HCT116 (cell line): ENCODE results near the gene ADGRD1. TPM values are rescaled to one million over a fixed set of nuclear protein-coding genes. Genes with fewer than 3 reads are reported as not detected.

Source experiments
- ATAC-seq: fragments of 200-7000 bp; cut with Tn5 transposase; 2 replicates; pipeline ENCODE4 v1.9.1; 2020; ENCODE audit warnings: mild to moderate bottlenecking, moderate library complexity
- BruUV-seq: library from RNA; stranded (reverse); fragments of 400-500 nt; replicated peaks from 2 replicates; lab custom pipeline; 2021; lab: Mats Ljungman, UMichigan
- CTCF ChIA-PET: fragments of 300-600 bp; sonication (Branson Sonifier 250); formaldehyde crosslinking; loops from one replicate; lab custom pipeline; 2021; ENCODE audit warnings: antibody characterized with exemption; lab: Charles Lee
- POLR2A ChIA-PET: fragments of 300-600, 350-600 bp; sonication (Branson Sonifier 250); formaldehyde crosslinking; loops from one replicate; lab custom pipeline; 2021; ENCODE audit warnings: antibody characterized with exemption; lab: Charles Lee
- RAD21 ChIA-PET, 2 experiments: fragments of 300-600 bp; sonication (Branson Sonifier 250); formaldehyde crosslinking; loops; one replicate each; lab custom pipeline; 2023; ENCODE audit warnings: low total read pairs in 2 of 2; ENCODE audit not compliant: uncharacterized antibody in 2 of 2, unreplicated experiment in 2 of 2, low non-redundant PET in 1 of 2; lab: Charles Lee
- DNase-seq: peaks from one replicate; pipeline ENCODE4 v3.0.0-alpha.2; 2010; ENCODE audit warnings: low read depth, low spot score
- H2AFZ ChIP-seq: fragments of 200-600 bp; shearing (Covaris generic), sonication (generic); 2 replicates; pipeline ENCODE4 v1.6.1; 2017; ENCODE audit warnings: low read depth, mixed run types, mixed read lengths, antibody characterized with exemption, low read length; ENCODE audit not compliant: poor library complexity, severe bottlenecking
- H3K27ac ChIP-seq: 2 replicates; pipeline ENCODE4 v1.5.1; 2012; ENCODE audit warnings: low read depth, low read length
- H3K27me3 ChIP-seq: fragments of 200-600 bp; sonication (generic); 2 replicates; pipeline ENCODE4 v1.6.1; 2016; ENCODE audit warnings: mixed run types, low read length, mixed read lengths; ENCODE audit not compliant: insufficient read depth
- H3K36me3 ChIP-seq, 2 experiments: fragments of 200-500 bp in 1 of 2; fragments of 200-600 bp in 1 of 2; sonication (Bioruptor generic) in 1 of 2; sonication (generic) in 1 of 2; 2 replicates each; pipeline versions ENCODE4 v1.5.1 to v1.6.1; 2014 to 2016; ENCODE audit warnings: low read length in 2 of 2, inconsistent platforms in 1 of 2, mixed read lengths in 1 of 2, mixed run types in 1 of 2; ENCODE audit not compliant: insufficient read depth in 2 of 2, control insufficient read depth in 1 of 2
- H3K4me1 ChIP-seq, 2 experiments: fragments of 200-600 bp in 1 of 2; sonication (generic) in 1 of 2; 2 replicates each; pipeline versions ENCODE4 v1.5.1 to v1.6.1; 2012 to 2017; ENCODE audit warnings: low read length in 2 of 2, inconsistent platforms in 1 of 2, mild to moderate bottlenecking in 1 of 2, mixed read lengths in 1 of 2, mixed run types in 1 of 2, moderate library complexity in 1 of 2; ENCODE audit not compliant: insufficient read depth in 2 of 2, control insufficient read depth in 1 of 2
- H3K4me2 ChIP-seq: fragments of 200-600 bp; sonication (generic); 2 replicates; pipeline ENCODE4 v1.6.1; 2017; ENCODE audit warnings: mixed run types, low read length, mixed read lengths
- H3K4me3 ChIP-seq, 2 experiments: fragments of 200-600 bp in 1 of 2; sonication (generic) in 1 of 2; replicated peaks in 1 of 2; 2 replicates each; pipeline ENCODE4 v1.5.1; 2011 to 2016; ENCODE audit warnings: low read length in 2 of 2, control low read depth in 1 of 2, low read depth in 1 of 2, mild to moderate bottlenecking in 1 of 2, mixed read lengths in 1 of 2, mixed run types in 1 of 2
- H3K79me2 ChIP-seq: fragments of 200-600 bp; sonication (generic); 2 replicates; pipeline ENCODE4 v1.6.1; 2017; ENCODE audit warnings: mild to moderate bottlenecking, mixed run types, low read length, moderate library complexity, mixed read lengths; ENCODE audit not compliant: insufficient read depth
- H3K9ac ChIP-seq: fragments of 200-600 bp; sonication (generic); 2 replicates; pipeline ENCODE4 v1.6.1; 2016; ENCODE audit warnings: low read length, mixed read lengths
- H3K9me2 ChIP-seq: fragments of 200-600 bp; sonication (generic), shearing (Covaris generic); 2 replicates; pipeline ENCODE4 v1.6.1; 2017; ENCODE audit warnings: mixed run types, mild to moderate bottlenecking, moderate library complexity; ENCODE audit not compliant: insufficient read depth
- H3K9me3 ChIP-seq, 2 experiments: fragments of 200-500 bp in 1 of 2; fragments of 200-600 bp in 1 of 2; sonication (Bioruptor generic) in 1 of 2; sonication (generic) in 1 of 2; 2 replicates each; pipeline ENCODE4 v1.6.1; 2014 to 2017; ENCODE audit warnings: low read length in 2 of 2, mixed read lengths in 2 of 2, inconsistent platforms in 1 of 2, low read depth in 1 of 2, mild to moderate bottlenecking in 1 of 2, mixed run types in 1 of 2, moderate library complexity in 1 of 2; ENCODE audit not compliant: control insufficient read depth in 1 of 2, insufficient read depth in 1 of 2
- H4K20me1 ChIP-seq: fragments of 200-600 bp; sonication (generic), shearing (Covaris generic); 2 replicates; pipeline ENCODE4 v1.6.1; 2017; ENCODE audit warnings: mixed run types, mild to moderate bottlenecking, moderate library complexity; ENCODE audit not compliant: insufficient read depth
- ATF3 ChIP-seq: IDR thresholded peaks from 2 replicates; pipeline ENCODE4 v1.6.1; 2012
- CEBPB ChIP-seq: IDR thresholded peaks from 2 replicates; pipeline ENCODE4 v1.6.1; 2012; ENCODE audit warnings: low read depth
- CTCF ChIP-seq, 3 experiments: fragments of 200-600 bp in 1 of 3; sonication (generic) in 1 of 3; IDR thresholded peaks in 2 of 3; conservative IDR thresholded peaks in 1 of 3; 2 replicates each; pipeline ENCODE4 v1.5.1; 2012 to 2017; ENCODE audit warnings: low read depth in 2 of 3, low read length in 2 of 3, antibody characterized with exemption in 1 of 3, borderline replicate concordance in 1 of 3, control low read depth in 1 of 3, mild to moderate bottlenecking in 1 of 3, mixed read lengths in 1 of 3, mixed run types in 1 of 3, moderate library complexity in 1 of 3; ENCODE audit not compliant: insufficient read depth in 1 of 3
- EGR1 ChIP-seq: IDR thresholded peaks from 2 replicates; pipeline ENCODE4 v1.6.1; 2012; ENCODE audit warnings: low read depth
- EZH2phosphoT487 ChIP-seq: fragments of 200-600 bp; IDR thresholded peaks from 2 replicates; pipeline ENCODE4 v1.6.1; 2018; ENCODE audit warnings: antibody characterized with exemption, borderline replicate concordance
- JUND ChIP-seq: IDR thresholded peaks from 2 replicates; pipeline ENCODE4 v1.6.1; 2012
- POLR2A ChIP-seq: IDR thresholded peaks from 2 replicates; pipeline ENCODE4 v1.7.0; 2011; ENCODE audit warnings: borderline replicate concordance; ENCODE audit not compliant: insufficient read depth, insufficient read length; ENCODE audit errors: extremely low read depth
- POLR2AphosphoS5 ChIP-seq: IDR thresholded peaks from 2 replicates; pipeline ENCODE4 v1.6.1; 2011; ENCODE audit warnings: mild to moderate bottlenecking, low read depth, low read length, moderate library complexity
- RAD21 ChIP-seq: IDR thresholded peaks from 2 replicates; pipeline ENCODE4 v1.6.1; 2012; ENCODE audit warnings: low read depth, mild to moderate bottlenecking
- REST ChIP-seq: IDR thresholded peaks from 2 replicates; pipeline ENCODE4 v1.6.1; 2012; ENCODE audit warnings: low read depth
- SIN3A ChIP-seq: IDR thresholded peaks from 2 replicates; pipeline ENCODE4 v1.6.1; 2012; ENCODE audit warnings: low read depth
- SRF ChIP-seq: IDR thresholded peaks from 2 replicates; pipeline ENCODE4 v1.6.1; 2012; ENCODE audit warnings: low read depth
- YY1 ChIP-seq: IDR thresholded peaks from 2 replicates; pipeline ENCODE4 v1.6.1; 2011; ENCODE audit warnings: low read length, low read depth, moderate library complexity, mild to moderate bottlenecking; ENCODE audit not compliant: insufficient replicate concordance; ENCODE audit errors: extremely low read depth
- ZFX ChIP-seq: fragments of 450-650 bp; IDR thresholded peaks from 2 replicates; pipeline ENCODE4 v1.6.1; 2017
- ZNF274 ChIP-seq: fragments of 200-500 bp; sonication (Bioruptor generic); IDR thresholded peaks from 2 replicates; pipeline ENCODE4 v1.6.1; 2014; ENCODE audit warnings: mild to moderate bottlenecking, low read depth, low read length, inconsistent platforms
- intact Hi-C: fragments of 100-400 bp; cut with micrococcal nuclease; formaldehyde crosslinking; loops from 2 replicates; pipeline ENCODE4 v1.10.0; 2022
- total RNA-seq: library from RNA; stranded (reverse); gene quantifications from one replicate; pipeline ENCODE4 v1.2.1, GENCODE V29; 2021; ENCODE audit not compliant: unreplicated experiment
- TF ChIP-seq, protein P1 (sequence below): IDR thresholded peaks from 2 replicates; pipeline ENCODE4 v1.6.1; 2011; ENCODE audit warnings: mild to moderate bottlenecking, low read length, moderate library complexity; ENCODE audit not compliant: insufficient replicate concordance; ENCODE audit errors: extremely low read depth

ADGRD1 gene
- total RNA-seq, 1 experiment from 2014 or later = 0.44 TPM

DNA sequence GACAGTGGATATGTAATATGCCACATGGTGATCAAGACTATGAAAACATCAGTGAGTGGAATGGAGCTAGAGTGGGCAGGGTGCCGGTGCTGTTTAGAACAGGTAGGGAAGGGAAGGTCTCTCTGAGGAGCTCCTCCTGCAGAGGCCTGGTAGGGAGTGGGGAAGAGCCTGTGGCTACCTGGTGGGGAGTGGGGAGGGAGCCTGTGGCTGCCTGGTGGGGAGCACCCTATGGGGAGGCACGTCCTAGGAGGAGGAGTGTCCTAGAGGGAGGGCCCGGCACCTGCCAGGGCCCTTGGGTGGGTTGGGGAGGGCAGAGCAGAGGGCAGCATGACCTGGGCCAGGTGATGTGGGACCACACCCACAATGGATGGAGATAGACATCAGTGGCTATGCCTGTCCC is 122.6 kb downstream of the ADGRD1 start:
- no peaks in the 10 kb centered on the region for H3K79me2 ChIP-seq
- TF ChIP-seq YY1 = no peak
- TF ChIP-seq RAD21 = no peak
- TF ChIP-seq POLR2A = no peak
- TF ChIP-seq SIN3A = no peak
- TF ChIP-seq EGR1 = no peak
- TF ChIP-seq SRF = no peak
- TF ChIP-seq POLR2AphosphoS5 = no peak
- no peak for TF ChIP-seq CTCF (IDR thresholded peaks at IDR 0.05 in 2 of 3, conservative IDR thresholded peaks at IDR 0.05 in 1 of 3; ENCODE audit: borderline replicate concordance in 1 of 3, insufficient read depth in 1 of 3, low read depth in 2 of 3, low read length in 2 of 3)
- no peak for TF ChIP-seq REST
- TF ChIP-seq ATF3 = no peak
- no peak for TF ChIP-seq ZFX
- no peak for TF ChIP-seq CEBPB
- TF ChIP-seq ZNF274 = no peak
- TF ChIP-seq, protein P1, sequence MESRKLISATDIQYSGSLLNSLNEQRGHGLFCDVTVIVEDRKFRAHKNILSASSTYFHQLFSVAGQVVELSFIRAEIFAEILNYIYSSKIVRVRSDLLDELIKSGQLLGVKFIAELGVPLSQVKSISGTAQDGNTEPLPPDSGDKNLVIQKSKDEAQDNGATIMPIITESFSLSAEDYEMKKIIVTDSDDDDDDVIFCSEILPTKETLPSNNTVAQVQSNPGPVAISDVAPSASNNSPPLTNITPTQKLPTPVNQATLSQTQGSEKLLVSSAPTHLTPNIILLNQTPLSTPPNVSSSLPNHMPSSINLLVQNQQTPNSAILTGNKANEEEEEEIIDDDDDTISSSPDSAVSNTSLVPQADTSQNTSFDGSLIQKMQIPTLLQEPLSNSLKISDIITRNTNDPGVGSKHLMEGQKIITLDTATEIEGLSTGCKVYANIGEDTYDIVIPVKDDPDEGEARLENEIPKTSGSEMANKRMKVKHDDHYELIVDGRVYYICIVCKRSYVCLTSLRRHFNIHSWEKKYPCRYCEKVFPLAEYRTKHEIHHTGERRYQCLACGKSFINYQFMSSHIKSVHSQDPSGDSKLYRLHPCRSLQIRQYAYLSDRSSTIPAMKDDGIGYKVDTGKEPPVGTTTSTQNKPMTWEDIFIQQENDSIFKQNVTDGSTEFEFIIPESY = no peak
- no peak for TF ChIP-seq JUND
- no peak for TF ChIP-seq EZH2phosphoT487
- TF ChIP-seq, all 23 proteins: peak for 0
- no peaks in the 10 kb centered on the region for H3K9me3 ChIP-seq
- CTCF ChIA-PET = no interaction called here
- no peak overlapping the region for H3K9ac ChIP-seq
- H2AFZ ChIP-seq = no peak overlapping the region
- ATAC-seq (no peak), DNase-seq (no peak)
- H4K20me1 ChIP-seq = no peaks in the 10 kb centered on the region
- H3K36me3 ChIP-seq = no peaks in the 10 kb centered on the region
- POLR2A ChIA-PET = no interaction called here
- H3K27me3 ChIP-seq = peaks cover 5% of the 10 kb centered on the region; the same call in 1 of the 2 replicates
- RAD21 ChIA-PET = no interaction called here
- H3K4me2 ChIP-seq = no peak overlapping the region
- no peaks in the 10 kb centered on the region for H3K4me1 ChIP-seq
- intact Hi-C loops = no loop called here
- H3K27ac ChIP-seq = no peak overlapping the region
- no peak overlapping the region for H3K4me3 ChIP-seq
- no TSS peak for BruUV-seq
- no peaks in the 10 kb centered on the region for H3K9me2 ChIP-seq
